HepG2 (cell line): ENCODE data around the gene NPB. TPM values are rescaled to one million over a fixed set of nuclear protein-coding genes. Genes with fewer than 3 reads are reported as not detected.
A peak's percentile ranks its signal among the peaks of the same experiment; 100 is the strongest.

Experiments used
- NFE2L2 ChIP-seq: fragments of 150-350 bp; IDR thresholded peaks from 2 replicates; pipeline ENCODE4 v1.6.1; 2014; ENCODE audit warnings: low read length
- ZNF782 ChIP-seq: sonication (generic); formaldehyde crosslinking; IDR thresholded peaks from 2 replicates; pipeline ENCODE4 v1.4.0; 2020; ENCODE audit warnings: missing genetic modification reagents, mild to moderate bottlenecking, borderline replicate concordance
- polyA plus RNA-seq, 8 experiments: library from polyadenylated mRNA; depleted of rRNA in 3 of 8; stranded (reverse) in 7 of 8; unstranded in 1 of 8; fragments of >200 nt; fragmentation: Illumina TruSeq in 4 of 8; extraction: Trizol in 4 of 8; gene quantifications; 2 replicates each; pipeline versions ENCODE4 v1.2.1 to v1.2.3, GENCODE V29; 2011 to 2016; ENCODE audit warnings: low read depth in 4 of 8, missing spikeins in 1 of 8, mixed read lengths in 1 of 8; ENCODE audit not compliant: insufficient read depth in 1 of 8
- total RNA-seq, 5 experiments: library from RNA; depleted of rRNA; stranded (reverse); fragments of >200 nt; fragmentation: Illumina TruSeq; extraction: Trizol; gene quantifications; 2 replicates each; pipeline ENCODE4 v1.2.3, GENCODE V29; 2016; ENCODE audit warnings: low read depth in 1 of 5
- TF ChIP-seq, protein P1 (sequence below): sonication (generic); formaldehyde crosslinking; IDR thresholded peaks from 2 replicates; pipeline ENCODE4 v1.8.0; 2022; ENCODE audit warnings: missing genetic modification reagents, mild to moderate bottlenecking, inconsistent platforms, borderline replicate concordance
- TF ChIP-seq, protein P2 (sequence below): sonication (generic); formaldehyde crosslinking; IDR thresholded peaks from 2 replicates; pipeline ENCODE4 v1.9.0; 2022; ENCODE audit warnings: missing genetic modification reagents, mild to moderate bottlenecking, borderline replicate concordance
- TF ChIP-seq, protein P3 (sequence below): sonication (generic); formaldehyde crosslinking; IDR thresholded peaks from 2 replicates; pipeline ENCODE4 v1.4.0; 2020; ENCODE audit warnings: mild to moderate bottlenecking, missing genetic modification reagents
- TF ChIP-seq, protein P4 (sequence below): IDR thresholded peaks from 2 replicates; pipeline ENCODE4 v1.4.0; 2020; ENCODE audit warnings: mild to moderate bottlenecking, missing genetic modification reagents
- TF ChIP-seq, protein P5 (sequence below): sonication (generic); formaldehyde crosslinking; IDR thresholded peaks from 2 replicates; pipeline ENCODE4 v1.4.0; 2020; ENCODE audit warnings: missing genetic modification reagents, mild to moderate bottlenecking, borderline replicate concordance
- TF ChIP-seq, protein P6 (sequence below): conservative IDR thresholded peaks from 2 replicates; pipeline ENCODE4 v1.6.1; 2018; ENCODE audit warnings: missing genetic modification reagents

NPB gene
- total and polyA plus RNA-seq, 2 of the 13 experiments (the other 11 are each of a cell fraction or from before 2014, with no cell fraction given), result 0.11 to 0.93 TPM

DNA sequence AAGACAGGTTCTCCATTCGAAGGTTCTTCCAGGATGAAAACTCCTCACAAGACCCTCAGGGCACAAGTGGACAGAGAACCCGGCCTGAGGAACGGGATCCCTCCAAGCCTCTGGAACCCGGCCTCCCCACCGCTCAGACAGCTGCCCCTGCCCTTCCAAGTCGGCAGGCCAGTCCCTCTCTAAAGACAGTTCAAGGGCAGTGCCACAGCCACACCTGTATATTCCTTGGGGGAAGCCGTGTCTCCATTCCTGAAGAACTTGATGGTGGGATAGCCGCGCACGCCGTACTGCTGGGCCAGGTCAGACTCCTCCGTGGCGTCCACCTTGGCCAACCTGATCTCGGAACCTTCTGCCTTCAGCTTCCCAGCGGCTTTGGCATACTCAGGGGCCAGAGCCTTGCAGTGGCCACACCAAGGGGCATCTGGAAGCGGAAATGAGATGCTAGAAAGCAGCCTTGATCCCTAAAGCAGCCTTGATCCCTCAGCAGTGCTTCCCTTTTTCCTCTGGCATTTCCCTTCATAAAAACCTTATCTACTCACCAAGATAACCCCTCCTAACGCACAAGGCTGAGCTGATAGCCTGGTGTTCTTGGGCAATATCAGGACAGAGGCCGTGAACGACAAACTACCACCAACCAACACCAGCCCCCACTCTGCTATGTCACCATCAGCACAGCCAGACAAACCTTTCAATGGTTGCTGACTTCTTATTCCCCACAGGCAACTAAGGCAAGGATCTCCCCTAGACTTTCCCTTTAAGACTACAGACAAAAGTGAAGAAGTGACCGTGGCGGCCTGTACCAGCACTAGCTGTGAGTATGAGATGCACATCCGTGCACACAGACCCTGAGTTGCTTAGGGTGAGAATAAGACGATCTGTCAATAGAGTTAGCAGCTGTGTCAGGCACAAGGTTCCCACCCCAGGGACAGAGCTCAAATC lies 42.8 kb upstream of the NPB start (continued):
- TF ChIP-seq ZNF782 (CRISPR knock-in tag) (no peak), NFE2L2 (no peak)
- TF ChIP-seq, protein P1, sequence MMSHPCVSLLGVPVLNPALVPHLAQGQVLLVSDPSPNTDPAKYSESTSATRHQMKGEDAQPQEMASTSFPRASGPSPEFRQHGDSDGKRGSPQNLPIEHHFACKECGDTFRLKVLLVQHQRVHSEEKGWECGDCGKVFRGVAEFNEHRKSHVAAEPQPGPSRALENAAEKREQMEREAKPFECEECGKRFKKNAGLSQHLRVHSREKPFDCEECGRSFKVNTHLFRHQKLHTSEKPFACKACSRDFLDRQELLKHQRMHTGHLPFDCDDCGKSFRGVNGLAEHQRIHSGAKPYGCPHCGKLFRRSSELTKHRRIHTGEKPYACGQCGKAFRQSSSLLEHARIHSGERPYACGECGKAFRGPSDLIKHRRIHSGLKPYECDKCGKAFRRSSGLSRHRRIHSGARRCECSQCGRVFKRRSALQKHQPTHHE (CRISPR knock-in tag), result no peak
- TF ChIP-seq, protein P2, sequence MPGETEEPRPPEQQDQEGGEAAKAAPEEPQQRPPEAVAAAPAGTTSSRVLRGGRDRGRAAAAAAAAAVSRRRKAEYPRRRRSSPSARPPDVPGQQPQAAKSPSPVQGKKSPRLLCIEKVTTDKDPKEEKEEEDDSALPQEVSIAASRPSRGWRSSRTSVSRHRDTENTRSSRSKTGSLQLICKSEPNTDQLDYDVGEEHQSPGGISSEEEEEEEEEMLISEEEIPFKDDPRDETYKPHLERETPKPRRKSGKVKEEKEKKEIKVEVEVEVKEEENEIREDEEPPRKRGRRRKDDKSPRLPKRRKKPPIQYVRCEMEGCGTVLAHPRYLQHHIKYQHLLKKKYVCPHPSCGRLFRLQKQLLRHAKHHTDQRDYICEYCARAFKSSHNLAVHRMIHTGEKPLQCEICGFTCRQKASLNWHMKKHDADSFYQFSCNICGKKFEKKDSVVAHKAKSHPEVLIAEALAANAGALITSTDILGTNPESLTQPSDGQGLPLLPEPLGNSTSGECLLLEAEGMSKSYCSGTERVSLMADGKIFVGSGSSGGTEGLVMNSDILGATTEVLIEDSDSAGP (CRISPR knock-in tag), result 0 out of 2 replicates have a peak, but pooled peaks have one; percentile 7
- TF ChIP-seq, protein P3, sequence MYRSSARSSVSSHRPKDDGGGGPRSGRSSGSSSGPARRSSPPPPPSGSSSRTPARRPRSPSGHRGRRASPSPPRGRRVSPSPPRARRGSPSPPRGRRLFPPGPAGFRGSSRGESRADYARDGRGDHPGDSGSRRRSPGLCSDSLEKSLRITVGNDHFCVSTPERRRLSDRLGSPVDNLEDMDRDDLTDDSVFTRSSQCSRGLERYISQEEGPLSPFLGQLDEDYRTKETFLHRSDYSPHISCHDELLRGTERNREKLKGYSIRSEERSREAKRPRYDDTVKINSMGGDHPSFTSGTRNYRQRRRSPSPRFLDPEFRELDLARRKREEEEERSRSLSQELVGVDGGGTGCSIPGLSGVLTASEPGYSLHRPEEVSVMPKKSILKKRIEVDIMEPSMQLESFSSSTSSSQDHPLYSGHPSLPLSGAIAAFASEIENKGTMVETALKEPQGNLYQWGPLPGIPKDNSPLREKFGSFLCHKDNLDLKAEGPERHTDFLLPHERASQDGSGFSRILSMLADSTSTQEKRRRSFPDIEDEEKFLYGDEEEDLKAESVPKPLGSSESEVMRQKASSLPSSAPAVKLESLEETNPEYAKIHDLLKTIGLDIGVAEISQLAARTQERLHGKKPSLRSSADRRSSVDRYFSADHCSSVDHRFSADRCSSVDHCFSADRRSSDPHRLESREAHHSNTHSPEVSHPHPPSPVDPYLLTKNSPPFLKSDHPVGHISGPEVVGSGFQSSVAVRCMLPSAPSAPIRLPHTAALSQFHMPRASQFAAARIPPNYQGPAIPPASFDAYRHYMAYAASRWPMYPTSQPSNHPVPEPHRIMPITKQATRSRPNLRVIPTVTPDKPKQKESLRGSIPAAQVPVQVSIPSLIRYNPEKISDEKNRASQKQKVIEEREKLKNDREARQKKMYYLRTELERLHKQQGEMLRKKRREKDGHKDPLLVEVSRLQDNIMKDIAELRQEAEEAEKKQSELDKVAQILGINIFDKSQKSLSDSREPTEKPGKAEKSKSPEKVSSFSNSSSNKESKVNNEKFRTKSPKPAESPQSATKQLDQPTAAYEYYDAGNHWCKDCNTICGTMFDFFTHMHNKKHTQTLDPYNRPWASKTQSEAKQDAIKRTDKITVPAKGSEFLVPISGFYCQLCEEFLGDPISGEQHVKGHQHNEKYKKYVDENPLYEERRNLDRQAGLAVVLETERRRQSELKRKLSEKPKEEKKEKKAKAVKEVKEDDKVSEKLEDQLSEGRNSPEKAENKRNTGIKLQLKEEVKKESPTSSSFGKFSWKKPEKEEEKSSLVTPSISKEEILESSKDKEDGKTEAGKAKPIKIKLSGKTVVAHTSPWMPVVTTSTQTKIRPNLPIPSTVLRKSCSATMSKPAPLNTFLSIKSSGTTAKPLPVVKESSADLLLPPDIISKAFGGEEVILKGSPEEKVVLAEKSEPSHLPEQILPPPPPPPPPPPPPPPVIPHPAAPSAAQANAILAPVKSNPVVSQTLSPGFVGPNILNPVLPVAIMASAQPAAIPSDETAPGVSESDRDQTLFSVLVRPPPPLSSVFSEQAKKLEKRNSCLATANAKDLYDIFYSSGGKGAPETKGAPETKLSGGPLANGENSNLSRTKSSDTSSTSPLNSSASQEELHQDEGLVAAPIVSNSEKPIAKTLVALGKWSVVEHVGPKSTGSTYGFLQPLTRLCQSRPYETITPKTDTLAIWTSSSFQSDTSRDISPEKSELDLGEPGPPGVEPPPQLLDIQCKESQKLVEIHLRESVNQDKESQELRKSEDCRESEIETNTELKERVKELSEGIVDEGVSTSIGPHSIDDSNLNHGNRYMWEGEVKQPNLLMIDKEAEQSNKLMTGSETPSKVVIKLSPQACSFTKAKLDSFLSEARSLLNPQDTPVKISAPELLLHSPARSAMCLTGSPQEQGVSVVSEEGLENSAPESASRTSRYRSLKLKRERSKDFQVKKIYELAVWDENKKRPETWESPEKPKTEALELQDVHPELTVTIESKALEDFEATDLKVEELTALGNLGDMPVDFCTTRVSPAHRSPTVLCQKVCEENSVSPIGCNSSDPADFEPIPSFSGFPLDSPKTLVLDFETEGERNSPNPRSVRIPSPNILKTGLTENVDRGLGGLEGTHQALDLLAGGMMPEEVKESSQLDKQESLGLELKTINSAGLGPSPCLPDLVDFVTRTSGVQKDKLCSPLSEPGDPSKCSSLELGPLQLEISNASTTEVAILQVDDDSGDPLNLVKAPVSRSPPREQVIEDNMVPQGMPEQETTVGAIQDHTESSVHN, result 0 out of 2 replicates have a peak, but pooled peaks have one; percentile 7
- TF ChIP-seq, protein P4, sequence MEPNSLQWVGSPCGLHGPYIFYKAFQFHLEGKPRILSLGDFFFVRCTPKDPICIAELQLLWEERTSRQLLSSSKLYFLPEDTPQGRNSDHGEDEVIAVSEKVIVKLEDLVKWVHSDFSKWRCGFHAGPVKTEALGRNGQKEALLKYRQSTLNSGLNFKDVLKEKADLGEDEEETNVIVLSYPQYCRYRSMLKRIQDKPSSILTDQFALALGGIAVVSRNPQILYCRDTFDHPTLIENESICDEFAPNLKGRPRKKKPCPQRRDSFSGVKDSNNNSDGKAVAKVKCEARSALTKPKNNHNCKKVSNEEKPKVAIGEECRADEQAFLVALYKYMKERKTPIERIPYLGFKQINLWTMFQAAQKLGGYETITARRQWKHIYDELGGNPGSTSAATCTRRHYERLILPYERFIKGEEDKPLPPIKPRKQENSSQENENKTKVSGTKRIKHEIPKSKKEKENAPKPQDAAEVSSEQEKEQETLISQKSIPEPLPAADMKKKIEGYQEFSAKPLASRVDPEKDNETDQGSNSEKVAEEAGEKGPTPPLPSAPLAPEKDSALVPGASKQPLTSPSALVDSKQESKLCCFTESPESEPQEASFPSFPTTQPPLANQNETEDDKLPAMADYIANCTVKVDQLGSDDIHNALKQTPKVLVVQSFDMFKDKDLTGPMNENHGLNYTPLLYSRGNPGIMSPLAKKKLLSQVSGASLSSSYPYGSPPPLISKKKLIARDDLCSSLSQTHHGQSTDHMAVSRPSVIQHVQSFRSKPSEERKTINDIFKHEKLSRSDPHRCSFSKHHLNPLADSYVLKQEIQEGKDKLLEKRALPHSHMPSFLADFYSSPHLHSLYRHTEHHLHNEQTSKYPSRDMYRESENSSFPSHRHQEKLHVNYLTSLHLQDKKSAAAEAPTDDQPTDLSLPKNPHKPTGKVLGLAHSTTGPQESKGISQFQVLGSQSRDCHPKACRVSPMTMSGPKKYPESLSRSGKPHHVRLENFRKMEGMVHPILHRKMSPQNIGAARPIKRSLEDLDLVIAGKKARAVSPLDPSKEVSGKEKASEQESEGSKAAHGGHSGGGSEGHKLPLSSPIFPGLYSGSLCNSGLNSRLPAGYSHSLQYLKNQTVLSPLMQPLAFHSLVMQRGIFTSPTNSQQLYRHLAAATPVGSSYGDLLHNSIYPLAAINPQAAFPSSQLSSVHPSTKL (CRISPR knock-in tag), result no peak
- TF ChIP-seq, protein P5, sequence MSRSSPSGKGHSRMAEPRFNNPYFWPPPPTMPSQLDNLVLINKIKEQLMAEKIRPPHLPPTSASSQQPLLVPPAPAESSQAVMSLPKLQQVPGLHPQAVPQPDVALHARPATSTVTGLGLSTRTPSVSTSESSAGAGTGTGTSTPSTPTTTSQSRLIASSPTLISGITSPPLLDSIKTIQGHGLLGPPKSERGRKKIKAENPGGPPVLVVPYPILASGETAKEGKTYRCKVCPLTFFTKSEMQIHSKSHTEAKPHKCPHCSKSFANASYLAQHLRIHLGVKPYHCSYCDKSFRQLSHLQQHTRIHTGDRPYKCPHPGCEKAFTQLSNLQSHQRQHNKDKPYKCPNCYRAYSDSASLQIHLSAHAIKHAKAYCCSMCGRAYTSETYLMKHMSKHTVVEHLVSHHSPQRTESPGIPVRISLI (CRISPR knock-in tag), result no peak
- TF ChIP-seq, protein P6, sequence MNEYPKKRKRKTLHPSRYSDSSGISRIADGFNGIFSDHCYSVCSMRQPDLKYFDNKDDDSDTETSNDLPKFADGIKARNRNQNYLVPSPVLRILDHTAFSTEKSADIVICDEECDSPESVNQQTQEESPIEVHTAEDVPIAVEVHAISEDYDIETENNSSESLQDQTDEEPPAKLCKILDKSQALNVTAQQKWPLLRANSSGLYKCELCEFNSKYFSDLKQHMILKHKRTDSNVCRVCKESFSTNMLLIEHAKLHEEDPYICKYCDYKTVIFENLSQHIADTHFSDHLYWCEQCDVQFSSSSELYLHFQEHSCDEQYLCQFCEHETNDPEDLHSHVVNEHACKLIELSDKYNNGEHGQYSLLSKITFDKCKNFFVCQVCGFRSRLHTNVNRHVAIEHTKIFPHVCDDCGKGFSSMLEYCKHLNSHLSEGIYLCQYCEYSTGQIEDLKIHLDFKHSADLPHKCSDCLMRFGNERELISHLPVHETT (CRISPR knock-in tag), result no peak
